Measurements from ENCODE around the gene IL3. TPM values are rescaled to one million over a fixed set of nuclear protein-coding genes. Genes with fewer than 3 reads are reported as not detected.

IL3 gene
- total RNA-seq, 1 experiment from 2014 or later: not detected

DNA sequence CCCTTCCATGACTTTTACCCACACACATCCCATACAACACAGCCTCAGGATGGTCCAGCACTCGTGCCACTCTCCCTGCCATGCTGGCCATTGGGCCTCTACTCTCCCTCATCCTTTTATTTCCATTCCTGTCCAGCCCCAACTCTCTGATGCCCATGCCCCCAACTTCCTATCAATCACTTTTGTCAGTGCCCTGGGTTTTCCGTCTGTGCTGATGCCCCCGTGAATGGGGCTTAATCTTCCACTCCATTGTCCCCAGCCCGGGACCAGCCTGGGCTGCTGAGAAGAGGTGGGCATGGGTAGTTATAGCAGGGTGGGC is 36.4 kb upstream of the IL3 start:
- CTCF ChIA-PET: no interaction called here
- Histone ChIP-seq H3K36me3 (ENCODE audit: insufficient read depth, low read length, poor library complexity, severe bottlenecking) (no peaks in the 10 kb centered on the region), H3K27ac (ENCODE audit: low read depth, low read length, poor library complexity, severe bottlenecking) (no peak overlapping the region), H3K4me3 (ENCODE audit: low read depth, low read length, poor library complexity, severe bottlenecking) (no peak overlapping the region), H3K9me3 (ENCODE audit: low read depth, low read length, poor library complexity, severe bottlenecking) (no peaks in the 10 kb centered on the region), H3K27me3 (replicated peaks; ENCODE audit: insufficient read depth, low read depth, low read length, poor library complexity) (peaks cover 12% of the 10 kb centered on the region), H3K4me1 (ENCODE audit: insufficient read depth, low read length, poor library complexity, severe bottlenecking) (no peaks in the 10 kb centered on the region)
- TF ChIP-seq, protein P1, sequence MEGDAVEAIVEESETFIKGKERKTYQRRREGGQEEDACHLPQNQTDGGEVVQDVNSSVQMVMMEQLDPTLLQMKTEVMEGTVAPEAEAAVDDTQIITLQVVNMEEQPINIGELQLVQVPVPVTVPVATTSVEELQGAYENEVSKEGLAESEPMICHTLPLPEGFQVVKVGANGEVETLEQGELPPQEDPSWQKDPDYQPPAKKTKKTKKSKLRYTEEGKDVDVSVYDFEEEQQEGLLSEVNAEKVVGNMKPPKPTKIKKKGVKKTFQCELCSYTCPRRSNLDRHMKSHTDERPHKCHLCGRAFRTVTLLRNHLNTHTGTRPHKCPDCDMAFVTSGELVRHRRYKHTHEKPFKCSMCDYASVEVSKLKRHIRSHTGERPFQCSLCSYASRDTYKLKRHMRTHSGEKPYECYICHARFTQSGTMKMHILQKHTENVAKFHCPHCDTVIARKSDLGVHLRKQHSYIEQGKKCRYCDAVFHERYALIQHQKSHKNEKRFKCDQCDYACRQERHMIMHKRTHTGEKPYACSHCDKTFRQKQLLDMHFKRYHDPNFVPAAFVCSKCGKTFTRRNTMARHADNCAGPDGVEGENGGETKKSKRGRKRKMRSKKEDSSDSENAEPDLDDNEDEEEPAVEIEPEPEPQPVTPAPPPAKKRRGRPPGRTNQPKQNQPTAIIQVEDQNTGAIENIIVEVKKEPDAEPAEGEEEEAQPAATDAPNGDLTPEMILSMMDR (conservative IDR thresholded peaks at IDR 0.05; ENCODE audit: low read depth, low read length): no peak
- TF ChIP-seq EZH2 (IDR thresholded peaks at IDR 0.05; ENCODE audit: borderline replicate concordance, low read depth, low read length, poor library complexity, severe bottlenecking): no peak
- POLR2A ChIA-PET (ENCODE audit: low non-redundant PET): no interaction called here
- no peak for DNase-seq (ENCODE audit: low spot score)
- BruUV-seq (replicated peaks): no TSS peak
- intact Hi-C loops (cut with micrococcal nuclease; ENCODE audit: unreplicated experiment): no loop called here

GRCh38 chr5:132024789-132025402 is 35.6 kb upstream of the IL3 start:
- H3K27me3 ChIP-seq (replicated peaks; ENCODE audit: insufficient read depth, low read depth, low read length, poor library complexity): peaks cover 7% of the 10 kb centered on the region
- POLR2A ChIA-PET (ENCODE audit: low non-redundant PET): no interaction called here
- no peaks in the 10 kb centered on the region for H3K4me1 ChIP-seq (ENCODE audit: insufficient read depth, low read length, poor library complexity, severe bottlenecking)
- BruUV-seq (replicated peaks): no TSS peak
- H3K27ac ChIP-seq (ENCODE audit: low read depth, low read length, poor library complexity, severe bottlenecking): no peak overlapping the region
- H3K9me3 ChIP-seq (ENCODE audit: low read depth, low read length, poor library complexity, severe bottlenecking): no peaks in the 10 kb centered on the region
- no peak overlapping the region for H3K4me3 ChIP-seq (ENCODE audit: low read depth, low read length, poor library complexity, severe bottlenecking)
- TF ChIP-seq, protein P1 (conservative IDR thresholded peaks at IDR 0.05; ENCODE audit: low read depth, low read length): no peak
- no peak for TF ChIP-seq EZH2 (IDR thresholded peaks at IDR 0.05; ENCODE audit: borderline replicate concordance, low read depth, low read length, poor library complexity, severe bottlenecking)
- CTCF ChIA-PET: no interaction called here
- no peaks in the 10 kb centered on the region for H3K36me3 ChIP-seq (ENCODE audit: insufficient read depth, low read length, poor library complexity, severe bottlenecking)
- intact Hi-C loops (cut with micrococcal nuclease; ENCODE audit: unreplicated experiment): no loop called here
- DNase-seq (ENCODE audit: low spot score): peak; percentile 12

DNA sequence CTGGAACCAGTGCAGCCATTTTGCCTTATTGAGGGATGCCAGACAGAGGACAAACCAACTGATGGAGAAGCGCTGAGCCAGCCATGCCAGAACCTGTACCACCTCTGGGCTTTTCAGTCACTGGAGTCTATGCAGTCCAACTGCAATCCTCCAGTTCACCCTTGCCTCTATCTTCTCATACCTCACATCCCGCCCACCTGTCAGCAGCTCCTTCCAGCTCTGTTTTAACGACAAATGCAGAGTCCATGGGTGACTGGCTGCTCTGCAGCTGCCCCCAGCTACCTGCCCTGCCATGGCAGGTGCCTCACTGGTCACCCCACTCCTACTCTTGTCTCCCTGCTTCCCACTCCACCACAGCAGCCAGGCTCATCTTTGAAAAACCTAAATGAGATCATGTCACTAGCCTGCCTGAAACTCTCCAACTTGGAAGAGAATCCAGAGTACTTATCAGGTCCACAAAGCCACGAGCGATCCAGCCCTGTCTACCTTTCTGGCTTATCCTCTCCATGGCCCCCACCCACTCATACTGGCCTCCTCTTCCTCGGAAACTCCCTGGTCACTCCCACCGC is 35.0 kb upstream of the IL3 start:
- Histone ChIP-seq H3K4me3 (ENCODE audit: low read depth, low read length, poor library complexity, severe bottlenecking) (no peak overlapping the region), H3K9me3 (ENCODE audit: low read depth, low read length, poor library complexity, severe bottlenecking) (no peaks in the 10 kb centered on the region), H3K4me1 (ENCODE audit: insufficient read depth, low read length, poor library complexity, severe bottlenecking) (no peaks in the 10 kb centered on the region), H3K27me3 (replicated peaks; ENCODE audit: insufficient read depth, low read depth, low read length, poor library complexity) (peaks cover 7% of the 10 kb centered on the region), H3K27ac (ENCODE audit: low read depth, low read length, poor library complexity, severe bottlenecking) (no peak overlapping the region), H3K36me3 (ENCODE audit: insufficient read depth, low read length, poor library complexity, severe bottlenecking) (no peaks in the 10 kb centered on the region)
- TF ChIP-seq, protein P1 (conservative IDR thresholded peaks at IDR 0.05; ENCODE audit: low read depth, low read length): no peak
- no peak for TF ChIP-seq EZH2 (IDR thresholded peaks at IDR 0.05; ENCODE audit: borderline replicate concordance, low read depth, low read length, poor library complexity, severe bottlenecking)
- no TSS peak for BruUV-seq (replicated peaks)
- ChIA-PET CTCF (no interaction called here), POLR2A (ENCODE audit: low non-redundant PET) (no interaction called here)
- no peak for DNase-seq (ENCODE audit: low spot score)
- intact Hi-C loops (cut with micrococcal nuclease; ENCODE audit: unreplicated experiment): no loop called here

Data from A673 (cell line).